Gastrocnemius medialis (tissue), 4 donors: Measurements from ENCODE around the gene MYOM3.
"Not testable (repeated sequence)": the region's sequence is repeated elsewhere in the genome, so short reads cannot be mapped to it uniquely, and the experiment has no call there.

Experiments used
- CTCF ChIP-seq, 5 experiments: fragments of 450-650 bp in 3 of 5; fragments of 200-600 bp in 2 of 5; sonication (generic) in 2 of 5; IDR thresholded peaks in 4 of 5; conservative IDR thresholded peaks in 1 of 5; 1 replicate in 4 of 5; 2 replicates in 1 of 5; pipeline ENCODE4 v1.5.1; 2016 to 2019; ENCODE audit warnings: antibody characterized with exemption in 5 of 5, mild to moderate bottlenecking in 3 of 5, moderate library complexity in 3 of 5
- POLR2A ChIP-seq, 2 donors: fragments of 450-650 bp; IDR thresholded peaks; one replicate each; pipeline ENCODE4 v1.6.1; 2017; ENCODE audit warnings: antibody characterized with exemption in 2 of 2, mild to moderate bottlenecking in 2 of 2, moderate library complexity in 2 of 2

GRCh38 chr1:24044672-24045071 lies 67.3 kb downstream of the MYOM3 start:
- not testable (repeated sequence) for TF ChIP-seq POLR2A (IDR thresholded peaks at IDR 0.05); CTCF (IDR thresholded peaks at IDR 0.05 in 4 of 5, conservative IDR thresholded peaks at IDR 0.05 in 1 of 5)
